GM21576 (cell line): ENCODE data around the gene SLC9C1.

Experiments used
- ATAC-seq: cut with Tn5 transposase; IDR thresholded peaks from one replicate; pipeline ENCODE4 v1.9.1; 2021; ENCODE audit warnings: mild to moderate bottlenecking, moderate library complexity; ENCODE audit not compliant: unreplicated experiment

The SLC9C1 gene

GRCh38 chr3:112293368-112294321, at the start of gene SLC9C1:
Gene SLC9C1, minus strand, starts transcription at chr3:112294216. Its CDS starts 7,425 bp downstream, at chr3:112286791.
- ATAC-seq = peak; percentile 59

GRCh38 chr3:112341386-112341785, 47.4 kb upstream of the SLC9C1 start:
- no peak for ATAC-seq

- ATAC-seq = no peak
These were observed 45.6 kb upstream of the SLC9C1 start for GRCh38 chr3:112339609-112340008.

- no peak for ATAC-seq
These were observed 45.1 kb upstream of the SLC9C1 start for GRCh38 chr3:112339134-112339533.

- ATAC-seq = no peak
These were observed 44.7 kb upstream of the SLC9C1 start for GRCh38 chr3:112338727-112339056.

- no peak for ATAC-seq
These were observed 44.2 kb upstream of the SLC9C1 start for GRCh38 chr3:112338021-112338726.

GRCh38 chr3:112335434-112335781, 41.4 kb upstream of the SLC9C1 start:
- no peak for ATAC-seq

- no peak for ATAC-seq
These were observed 40.8 kb upstream of the SLC9C1 start for GRCh38 chr3:112334691-112335433.

- peak; percentile 42 for ATAC-seq
These were observed 39.6 kb upstream of the SLC9C1 start for GRCh38 chr3:112333381-112334317.

GRCh38 chr3:112333002-112333380, 39.0 kb upstream of the SLC9C1 start, which contains the start of gene CD200:
Gene CD200, plus strand, starts transcription at chr3:112333156. Its CDS starts 57 bp downstream, at chr3:112333213.
- ATAC-seq = peak; percentile 72

- ATAC-seq = no peak
These were observed 37.8 kb upstream of the SLC9C1 start for GRCh38 chr3:112331851-112332250.

GRCh38 chr3:112327371-112327951, 33.4 kb upstream of the SLC9C1 start:
- ATAC-seq = peak; percentile 97

- no peak for ATAC-seq
These were observed 28.0 kb upstream of the SLC9C1 start for GRCh38 chr3:112321867-112322652.

GRCh38 chr3:112320691-112321090, 26.7 kb upstream of the SLC9C1 start:
- no peak for ATAC-seq

GRCh38 chr3:112319516-112320276, 25.7 kb upstream of the SLC9C1 start:
- ATAC-seq = no peak

GRCh38 chr3:112315791-112316190, 21.8 kb upstream of the SLC9C1 start:
- no peak for ATAC-seq

- no peak for ATAC-seq
These were observed 20.6 kb upstream of the SLC9C1 start for GRCh38 chr3:112314649-112315048.

GRCh38 chr3:112308151-112308911, 14.3 kb upstream of the SLC9C1 start:
- ATAC-seq = no peak
